T-helper 1 cell treated with Interleukin-12 subunit alpha and Interleukin-12 subunit beta and Interleukin-4 antibody, amounts not matched to agents 30 μg/mL and 1 μg/mL, for 36 hours (primary cell): ENCODE results near the gene CHST11.
"Not testable (repeated sequence)": the region's sequence is repeated elsewhere in the genome, so short reads cannot be mapped to it uniquely, and the experiment has no call there.

Experiments used
- H3K27ac Mint-ChIP-seq: one replicate; pipeline ENCODE4 v1.8.0; 2021; ENCODE audit warnings: mild to moderate bottlenecking, mixed read lengths
- H3K27me3 Mint-ChIP-seq: one replicate; pipeline ENCODE4 v1.8.0; 2021; ENCODE audit warnings: low read depth, mixed read lengths
- H3K36me3 Mint-ChIP-seq: one replicate; pipeline ENCODE4 v1.8.0; 2021; ENCODE audit warnings: low read depth, mixed read lengths
- H3K4me1 Mint-ChIP-seq: one replicate; pipeline ENCODE4 v1.8.0; 2021; ENCODE audit warnings: low read depth, mixed read lengths
- H3K4me3 Mint-ChIP-seq: one replicate; pipeline ENCODE4 v1.8.0; 2021; ENCODE audit warnings: mild to moderate bottlenecking, moderate library complexity, mixed read lengths
- H3K9me3 Mint-ChIP-seq: one replicate; pipeline ENCODE4 v1.8.0; 2021; ENCODE audit warnings: mixed read lengths

Gene CHST11

GRCh38 chr12:104566244-104566993, 109.7 kb downstream of the CHST11 start:
- Mint-ChIP-seq H3K9me3 (peaks cover 22% of the 10 kb centered on the region), H3K36me3 (peaks cover 48% of the 10 kb centered on the region), H3K27me3 (no peaks in the 10 kb centered on the region), H3K4me3 (no peak overlapping the region), H3K27ac (peak overlapping the region; percentile 23), H3K4me1 (peaks cover 54% of the 10 kb centered on the region)

GRCh38 chr12:104567832-104568486, 111.2 kb downstream of the CHST11 start:
- H3K4me1 Mint-ChIP-seq = peaks cover 57% of the 10 kb centered on the region
- no peaks in the 10 kb centered on the region for H3K27me3 Mint-ChIP-seq
- peak overlapping the region; percentile 86 for H3K27ac Mint-ChIP-seq
- peaks cover 40% of the 10 kb centered on the region for H3K36me3 Mint-ChIP-seq
- peaks cover 22% of the 10 kb centered on the region for H3K9me3 Mint-ChIP-seq
- H3K4me3 Mint-ChIP-seq = no peak overlapping the region

DNA sequence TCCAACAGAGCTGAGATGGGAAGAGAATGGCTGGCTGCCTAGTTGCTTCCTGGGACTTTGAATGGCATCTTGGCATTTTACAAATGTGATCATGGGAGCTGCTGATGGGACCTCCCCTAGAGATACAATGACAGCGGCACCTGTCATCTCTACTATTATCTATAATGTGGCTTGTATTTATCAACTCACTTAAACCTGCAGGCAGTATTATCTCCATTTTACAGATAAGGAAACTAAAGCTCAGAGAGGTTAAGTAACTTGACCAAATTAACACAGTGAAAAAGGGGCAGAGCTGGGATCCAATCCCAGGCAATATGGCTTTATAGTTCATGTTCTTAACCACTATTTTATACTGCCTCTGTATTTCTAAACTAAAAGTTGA, 111.7 kb downstream of the CHST11 start:
- H3K27ac Mint-ChIP-seq = peak overlapping the region; percentile 86
- peaks cover 18% of the 10 kb centered on the region for H3K9me3 Mint-ChIP-seq
- H3K4me3 Mint-ChIP-seq = peak overlapping the region; percentile 60
- no peaks in the 10 kb centered on the region for H3K27me3 Mint-ChIP-seq
- peaks cover 57% of the 10 kb centered on the region for H3K4me1 Mint-ChIP-seq
- H3K36me3 Mint-ChIP-seq = peaks cover 37% of the 10 kb centered on the region

DNA sequence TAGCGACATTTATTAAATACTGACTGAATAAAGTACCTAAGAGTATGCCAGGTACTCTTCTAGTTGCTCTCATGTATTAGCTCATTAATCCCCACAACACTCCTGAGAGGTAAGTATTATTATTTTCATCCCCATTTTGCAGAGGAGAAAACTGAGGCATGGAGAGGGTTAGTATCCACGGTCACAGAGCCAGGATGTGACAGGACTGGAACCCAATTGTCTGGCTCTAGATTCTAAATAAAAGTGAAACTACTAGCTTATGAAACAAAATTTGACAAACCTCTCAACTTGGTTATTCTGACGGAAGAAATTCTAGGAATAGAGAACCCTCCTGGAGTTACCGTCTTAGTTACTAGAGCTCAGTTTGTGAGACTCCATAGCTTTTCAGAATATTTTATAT, 112.2 kb downstream of the CHST11 start:
- Mint-ChIP-seq H3K9me3 (peaks cover 14% of the 10 kb centered on the region), H3K27ac (peak overlapping the region; percentile 86), H3K4me1 (peaks cover 57% of the 10 kb centered on the region), H3K27me3 (no peaks in the 10 kb centered on the region), H3K36me3 (peaks cover 37% of the 10 kb centered on the region), H3K4me3 (peak overlapping the region; percentile 60)

GRCh38 chr12:104569346-104570173, 112.8 kb downstream of the CHST11 start:
- Mint-ChIP-seq H3K4me1 (peaks cover 55% of the 10 kb centered on the region), H3K9me3 (peaks cover 9% of the 10 kb centered on the region), H3K36me3 (peaks cover 31% of the 10 kb centered on the region), H3K4me3 (peak overlapping the region; percentile 60), H3K27me3 (no peaks in the 10 kb centered on the region), H3K27ac (peak overlapping the region; percentile 86)

GRCh38 chr12:104570174-104570907, 113.6 kb downstream of the CHST11 start:
- peaks cover 32% of the 10 kb centered on the region for H3K36me3 Mint-ChIP-seq
- peak overlapping the region; percentile 86 for H3K27ac Mint-ChIP-seq
- peaks cover 60% of the 10 kb centered on the region for H3K4me1 Mint-ChIP-seq
- peak overlapping the region; percentile 60 for H3K4me3 Mint-ChIP-seq
- H3K9me3 Mint-ChIP-seq = peaks cover 6% of the 10 kb centered on the region
- H3K27me3 Mint-ChIP-seq = no peaks in the 10 kb centered on the region

- peaks cover 2% of the 10 kb centered on the region for H3K9me3 Mint-ChIP-seq
- H3K27ac Mint-ChIP-seq = peak overlapping the region; percentile 36
- peaks cover 61% of the 10 kb centered on the region for H3K4me1 Mint-ChIP-seq
- H3K36me3 Mint-ChIP-seq = peaks cover 34% of the 10 kb centered on the region
- no peaks in the 10 kb centered on the region for H3K27me3 Mint-ChIP-seq
- no peak overlapping the region for H3K4me3 Mint-ChIP-seq
Observed at GRCh38 chr12:104571328-104571727, 114.6 kb downstream of the CHST11 start.

DNA sequence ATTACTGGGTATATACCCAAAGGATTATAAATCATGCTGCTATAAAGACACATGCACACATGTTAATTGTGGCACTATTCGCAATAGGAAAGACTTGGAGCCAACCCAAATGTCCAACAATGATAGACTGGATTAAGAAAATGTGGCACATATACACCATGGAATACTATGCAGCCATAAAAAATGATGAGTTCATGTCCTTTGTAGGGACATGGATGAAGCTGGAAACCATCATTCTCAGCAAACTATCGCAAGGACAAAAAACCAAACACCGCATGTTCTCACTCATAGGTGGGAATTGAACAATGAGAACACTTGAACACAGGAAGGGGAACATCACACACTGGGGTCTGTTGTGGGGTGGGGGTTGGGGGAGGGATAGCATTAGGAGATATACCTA, 117.6 kb downstream of the CHST11 start:
- H3K27ac Mint-ChIP-seq, H3K9me3 Mint-ChIP-seq, H3K27me3 Mint-ChIP-seq, H3K4me3 Mint-ChIP-seq: not testable (repeated sequence)
- Mint-ChIP-seq H3K36me3 (peaks cover 30% of the 10 kb centered on the region), H3K4me1 (peaks cover 61% of the 10 kb centered on the region)

GRCh38 chr12:104574758-104575157, 118.0 kb downstream of the CHST11 start:
- not testable (repeated sequence) for H3K27me3 Mint-ChIP-seq, H3K4me3 Mint-ChIP-seq, H3K9me3 Mint-ChIP-seq
- peak overlapping the region; percentile 1 for H3K27ac Mint-ChIP-seq
- peaks cover 30% of the 10 kb centered on the region for H3K36me3 Mint-ChIP-seq
- H3K4me1 Mint-ChIP-seq = peaks cover 61% of the 10 kb centered on the region

DNA sequence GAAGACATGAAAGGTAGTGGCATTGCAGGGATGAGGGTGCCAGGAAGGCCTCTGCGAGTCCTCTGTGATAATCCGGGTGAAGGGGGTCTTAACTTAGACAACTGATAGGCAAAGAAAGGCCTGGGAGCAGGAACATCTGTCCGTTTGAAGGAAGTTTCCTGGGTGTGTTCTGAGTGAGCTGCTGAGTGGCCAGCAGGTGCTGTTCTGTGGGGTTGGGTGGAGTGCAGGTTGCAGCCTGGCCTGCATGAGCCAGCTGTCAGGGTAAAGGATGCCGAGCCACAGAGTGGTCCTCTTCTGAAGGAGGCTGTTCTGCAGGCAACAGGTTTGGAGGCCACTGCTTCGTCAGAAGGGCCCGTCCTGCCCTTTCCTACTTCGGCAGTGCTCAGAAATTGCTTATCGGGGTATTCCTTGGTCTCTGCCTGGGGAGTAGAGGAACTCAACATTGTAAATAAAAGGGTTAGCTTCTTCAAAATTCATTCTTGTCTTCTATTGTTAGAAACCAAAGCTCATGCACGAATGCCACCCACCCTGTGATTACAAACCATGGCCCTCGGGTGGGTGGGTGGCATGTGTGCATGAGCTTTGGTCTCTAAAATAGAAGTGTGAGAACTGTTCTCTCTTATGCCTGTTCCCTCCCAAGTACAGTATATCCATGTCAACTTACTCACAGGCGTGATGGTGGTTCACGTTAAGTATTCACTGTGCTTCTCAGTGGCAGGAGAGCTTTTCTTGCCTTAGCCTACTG, 118.9 kb downstream of the CHST11 start:
- Mint-ChIP-seq H3K27ac (peak overlapping the region; percentile 1), H3K4me1 (peaks cover 62% of the 10 kb centered on the region), H3K27me3 (no peaks in the 10 kb centered on the region), H3K36me3 (peaks cover 27% of the 10 kb centered on the region), H3K9me3 (no peaks in the 10 kb centered on the region), H3K4me3 (no peak overlapping the region)

- no peak overlapping the region for H3K27ac Mint-ChIP-seq
- no peaks in the 10 kb centered on the region for H3K9me3 Mint-ChIP-seq
- H3K27me3 Mint-ChIP-seq = no peaks in the 10 kb centered on the region
- H3K4me1 Mint-ChIP-seq = peaks cover 61% of the 10 kb centered on the region
- H3K36me3 Mint-ChIP-seq = peaks cover 29% of the 10 kb centered on the region
- H3K4me3 Mint-ChIP-seq = no peak overlapping the region
Observed at GRCh38 chr12:104576187-104576778, 119.5 kb downstream of the CHST11 start.

GRCh38 chr12:104576980-104577580, 120.3 kb downstream of the CHST11 start:
- Mint-ChIP-seq H3K4me3 (no peak overlapping the region), H3K27me3 (no peaks in the 10 kb centered on the region), H3K27ac (no peak overlapping the region), H3K9me3 (no peaks in the 10 kb centered on the region), H3K4me1 (peaks cover 65% of the 10 kb centered on the region), H3K36me3 (peaks cover 28% of the 10 kb centered on the region)

DNA sequence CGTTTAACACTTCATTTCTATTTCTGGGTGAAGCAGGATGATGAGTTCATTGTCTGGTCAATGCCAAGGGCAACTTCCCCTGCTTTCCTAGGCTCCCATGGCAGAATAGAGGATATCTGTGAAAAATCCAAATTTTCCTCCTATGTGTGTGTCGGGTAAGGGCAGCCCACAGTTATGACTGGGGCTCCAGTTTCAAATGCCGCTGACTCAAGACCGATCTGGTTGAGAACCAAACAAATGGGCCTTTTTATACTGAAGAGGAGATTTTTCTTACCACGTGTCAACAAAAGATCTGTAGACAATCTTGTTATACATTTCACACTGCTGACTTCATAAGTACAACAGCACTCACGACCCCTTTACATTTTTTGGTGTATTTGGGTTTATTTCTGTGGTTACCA, 120.8 kb downstream of the CHST11 start:
- peaks cover 26% of the 10 kb centered on the region for H3K36me3 Mint-ChIP-seq
- H3K27me3 Mint-ChIP-seq = no peaks in the 10 kb centered on the region
- H3K9me3 Mint-ChIP-seq = no peaks in the 10 kb centered on the region
- H3K27ac Mint-ChIP-seq = peak overlapping the region; percentile 32
- peaks cover 67% of the 10 kb centered on the region for H3K4me1 Mint-ChIP-seq
- no peak overlapping the region for H3K4me3 Mint-ChIP-seq
